ENCODE results near the gene TMA7B.

Gene TMA7B

DNA sequence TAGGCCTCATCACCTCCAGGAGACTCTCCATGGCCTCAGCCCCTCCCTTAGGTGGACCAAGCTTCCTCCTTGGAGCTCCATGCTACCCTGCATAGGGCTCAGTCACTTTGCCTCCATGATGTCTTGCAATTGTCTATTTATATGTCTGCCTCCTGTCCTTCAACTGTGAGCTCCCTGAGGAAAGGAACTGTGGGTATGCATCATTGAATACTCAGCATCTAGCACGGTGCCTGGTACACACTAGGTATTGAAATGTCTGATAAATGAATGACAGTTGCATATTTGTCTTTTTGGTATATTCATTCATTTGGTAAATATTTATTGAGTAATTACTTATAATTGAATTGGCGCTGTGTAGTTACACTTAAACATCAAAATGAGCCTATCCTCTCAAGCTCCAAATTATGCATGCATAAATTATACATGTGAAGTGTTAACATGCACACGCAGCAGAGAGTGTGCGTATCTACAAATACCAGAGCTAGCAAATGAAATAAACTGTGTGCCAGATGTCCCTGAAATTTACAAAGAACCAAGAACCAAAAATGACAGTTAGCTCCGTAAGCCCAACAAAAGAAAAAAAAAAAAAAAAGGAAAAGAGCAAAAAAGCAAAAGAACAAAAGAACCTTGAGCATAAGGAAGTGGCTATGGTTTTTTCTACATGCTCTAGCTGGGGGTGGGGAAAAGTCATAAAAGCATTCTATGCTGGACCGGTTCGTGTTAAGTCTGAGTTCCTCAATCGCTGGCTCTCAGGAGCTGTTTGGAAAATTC lies 34.1 kb upstream of the TMA7B start:
- TF ChIP-seq, protein P1, sequence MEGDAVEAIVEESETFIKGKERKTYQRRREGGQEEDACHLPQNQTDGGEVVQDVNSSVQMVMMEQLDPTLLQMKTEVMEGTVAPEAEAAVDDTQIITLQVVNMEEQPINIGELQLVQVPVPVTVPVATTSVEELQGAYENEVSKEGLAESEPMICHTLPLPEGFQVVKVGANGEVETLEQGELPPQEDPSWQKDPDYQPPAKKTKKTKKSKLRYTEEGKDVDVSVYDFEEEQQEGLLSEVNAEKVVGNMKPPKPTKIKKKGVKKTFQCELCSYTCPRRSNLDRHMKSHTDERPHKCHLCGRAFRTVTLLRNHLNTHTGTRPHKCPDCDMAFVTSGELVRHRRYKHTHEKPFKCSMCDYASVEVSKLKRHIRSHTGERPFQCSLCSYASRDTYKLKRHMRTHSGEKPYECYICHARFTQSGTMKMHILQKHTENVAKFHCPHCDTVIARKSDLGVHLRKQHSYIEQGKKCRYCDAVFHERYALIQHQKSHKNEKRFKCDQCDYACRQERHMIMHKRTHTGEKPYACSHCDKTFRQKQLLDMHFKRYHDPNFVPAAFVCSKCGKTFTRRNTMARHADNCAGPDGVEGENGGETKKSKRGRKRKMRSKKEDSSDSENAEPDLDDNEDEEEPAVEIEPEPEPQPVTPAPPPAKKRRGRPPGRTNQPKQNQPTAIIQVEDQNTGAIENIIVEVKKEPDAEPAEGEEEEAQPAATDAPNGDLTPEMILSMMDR (IDR thresholded peaks at IDR 0.05; ENCODE audit: low read depth, low read length), result no peak
- H3K4me3 ChIP-seq (ENCODE audit: low read depth, low read length), result no peak overlapping the region

DNA sequence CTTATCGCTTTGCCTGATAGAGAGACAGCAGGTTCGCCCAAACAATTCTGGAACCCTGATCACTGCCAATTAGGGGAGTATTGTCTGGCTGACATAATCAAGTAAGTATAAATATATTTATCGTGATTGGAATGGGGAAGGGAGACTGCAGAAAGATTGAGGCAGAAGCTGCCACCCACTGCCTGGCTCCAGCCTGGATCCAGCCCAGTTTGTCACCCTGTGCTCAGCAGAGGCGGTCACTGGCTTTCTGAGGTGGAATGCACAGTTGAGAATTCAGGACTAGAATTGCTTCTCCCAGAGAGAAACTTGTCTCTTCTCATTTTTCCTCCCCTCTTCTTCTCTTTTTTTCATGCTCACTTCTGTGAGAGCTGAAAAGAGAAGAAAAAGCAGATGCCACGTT lies 33.4 kb upstream of the TMA7B start:
- no peak overlapping the region for H3K4me3 ChIP-seq (ENCODE audit: low read depth, low read length)
- TF ChIP-seq, protein P1 (IDR thresholded peaks at IDR 0.05; ENCODE audit: low read depth, low read length), result no peak

DNA sequence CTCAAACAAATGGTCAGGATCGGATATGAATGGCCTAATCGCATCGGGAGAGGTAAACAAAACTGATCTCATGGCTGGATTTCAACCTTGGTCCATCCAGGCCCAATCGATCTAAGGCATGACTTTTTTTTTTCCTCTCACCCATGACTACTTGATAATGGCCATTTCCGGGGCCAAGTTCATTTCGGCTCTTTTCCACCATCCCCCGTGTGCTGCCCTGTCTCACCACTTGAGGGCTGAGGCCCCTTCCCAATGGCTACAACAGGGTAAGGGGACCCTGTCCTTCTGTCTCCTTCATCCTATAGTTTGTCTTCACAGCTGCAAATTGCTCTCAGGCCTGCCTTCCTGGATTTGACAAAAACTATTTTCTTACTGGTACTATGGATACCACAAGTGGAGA lies 32.7 kb upstream of the TMA7B start:
- H3K4me3 ChIP-seq (ENCODE audit: low read depth, low read length), result no peak overlapping the region
- TF ChIP-seq, protein P1 (IDR thresholded peaks at IDR 0.05; ENCODE audit: low read depth, low read length), result no peak

- TF ChIP-seq, protein P1 (IDR thresholded peaks at IDR 0.05; ENCODE audit: low read depth, low read length), result no peak
- H3K4me3 ChIP-seq (ENCODE audit: low read depth, low read length), result no peak overlapping the region
These were observed 31.4 kb upstream of the TMA7B start for GRCh38 chr22:39928536-39929520.

DNA sequence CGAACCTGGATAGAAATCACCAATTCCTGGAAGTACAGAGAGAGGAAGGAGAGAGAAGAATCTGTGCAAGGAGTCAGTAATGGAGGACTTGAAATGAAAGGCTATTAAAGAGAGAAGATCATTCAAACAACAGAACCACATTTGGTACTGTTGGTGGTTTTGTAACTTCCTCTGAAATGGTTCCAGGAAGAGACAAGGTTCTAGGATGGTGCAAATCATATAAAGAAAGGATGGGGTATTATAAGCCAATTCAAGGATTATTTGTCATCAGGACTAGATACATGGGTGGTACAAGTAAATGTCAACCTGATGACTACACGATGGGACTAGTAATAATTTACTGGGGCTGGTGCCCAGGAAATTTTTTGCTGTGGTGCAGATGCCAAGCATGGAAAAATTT lies 28.9 kb upstream of the TMA7B start:
- no peak overlapping the region for H3K4me3 ChIP-seq (ENCODE audit: low read depth, low read length)
- TF ChIP-seq, protein P1 (IDR thresholded peaks at IDR 0.05; ENCODE audit: low read depth, low read length), result no peak

DNA sequence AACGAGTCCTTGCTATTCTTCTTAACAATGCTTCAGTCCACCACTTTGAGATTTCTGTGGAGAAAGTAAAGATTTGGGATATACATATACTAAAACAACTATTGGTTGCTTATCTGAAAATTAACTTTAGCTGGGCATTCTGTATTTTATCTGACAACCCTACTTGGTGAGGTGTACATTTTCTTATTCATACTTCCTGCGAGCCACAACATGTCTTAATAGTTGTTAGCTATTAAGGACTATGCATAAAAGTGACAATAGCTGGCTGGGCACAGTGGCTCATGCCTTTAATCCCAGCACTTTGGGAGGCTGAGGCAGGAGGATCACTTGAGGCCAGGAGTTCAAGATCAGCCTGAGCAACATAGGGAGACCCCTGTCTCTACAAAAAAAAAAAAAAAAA lies 28.0 kb upstream of the TMA7B start:
- TF ChIP-seq, protein P1 (IDR thresholded peaks at IDR 0.05; ENCODE audit: low read depth, low read length), result no peak
- no peak overlapping the region for H3K4me3 ChIP-seq (ENCODE audit: low read depth, low read length)

Data from WI38 (cell line).